ENCODE data around the gene TDRD10. TPM values are rescaled to one million over a fixed set of nuclear protein-coding genes. Genes with fewer than 3 reads are reported as not detected.
"Not testable (repeated sequence)": the region's sequence is repeated elsewhere in the genome, so short reads cannot be mapped to it uniquely, and the experiment has no call there.

TDRD10 gene
- total RNA-seq, 1 donor from 2014 or later, result 4.3 TPM

DNA sequence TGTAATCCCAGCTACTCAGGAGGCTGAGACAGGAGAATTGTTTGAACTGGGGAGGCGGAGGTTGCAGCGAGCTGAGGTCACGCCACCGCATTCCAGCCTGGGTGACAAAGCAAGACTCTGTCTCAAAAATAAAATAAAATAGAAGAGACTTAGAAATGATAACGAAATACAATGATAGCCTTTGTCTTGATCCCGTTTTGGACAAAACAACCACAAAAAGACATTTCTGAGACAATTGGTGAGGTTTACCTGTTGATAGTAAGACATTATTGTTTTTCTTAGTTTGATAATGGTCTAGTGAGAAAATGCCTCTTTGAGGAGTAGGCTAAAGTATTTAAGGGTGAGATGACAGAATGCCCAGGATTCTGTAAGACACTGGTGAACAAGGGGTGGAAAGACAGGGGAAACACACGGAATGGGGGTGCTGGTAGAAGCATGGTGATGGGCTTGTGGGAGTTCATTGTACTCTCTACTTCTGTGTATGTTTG, 12.1 kb downstream of the TDRD10 start:
- no peak for DNase-seq (ENCODE audit: extremely low read depth, low read depth, low spot score)

DNA sequence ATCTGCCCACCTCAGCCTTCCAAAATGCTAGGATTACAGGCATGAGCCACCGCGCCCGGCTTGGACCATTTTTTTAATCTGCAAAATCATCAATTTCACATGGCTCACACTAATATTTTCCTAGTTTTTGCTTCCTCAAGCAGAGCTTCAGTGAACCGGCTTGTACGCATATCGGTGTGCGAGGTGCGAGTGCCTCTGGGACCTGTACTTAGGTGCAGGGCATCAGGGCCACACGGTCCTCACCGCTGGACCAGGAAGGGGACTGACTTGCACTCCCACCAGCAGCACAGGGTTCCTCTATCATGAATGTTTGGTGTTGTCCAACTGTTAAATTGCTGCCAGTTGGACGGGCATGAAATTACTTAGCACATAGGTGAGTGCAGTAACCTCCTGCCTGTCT, 15.6 kb downstream of the TDRD10 start:
- no peak for DNase-seq (ENCODE audit: extremely low read depth, low read depth, low spot score)

DNA sequence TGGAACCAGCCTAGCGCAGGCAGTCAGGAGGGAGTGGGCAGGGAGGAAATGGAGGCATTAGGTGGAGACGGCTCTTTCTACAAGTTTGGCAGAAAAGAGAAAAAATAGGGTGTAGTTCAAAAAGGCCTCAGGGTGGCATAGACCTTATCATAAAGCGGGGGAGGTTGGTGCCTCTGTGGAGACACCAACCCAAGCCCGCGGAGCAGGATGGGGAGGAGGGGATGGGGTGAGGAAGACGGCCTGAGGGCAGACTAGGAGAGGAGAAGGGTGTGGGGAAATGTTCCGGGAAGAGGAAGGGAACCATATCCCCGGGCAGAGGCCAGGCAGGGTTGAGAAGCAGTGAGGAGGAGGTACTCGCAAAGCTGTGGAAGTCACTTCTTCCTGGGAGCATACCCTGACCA, 17.6 kb downstream of the TDRD10 start:
- DNase-seq (ENCODE audit: extremely low read depth, low read depth, low spot score), result no peak

DNA sequence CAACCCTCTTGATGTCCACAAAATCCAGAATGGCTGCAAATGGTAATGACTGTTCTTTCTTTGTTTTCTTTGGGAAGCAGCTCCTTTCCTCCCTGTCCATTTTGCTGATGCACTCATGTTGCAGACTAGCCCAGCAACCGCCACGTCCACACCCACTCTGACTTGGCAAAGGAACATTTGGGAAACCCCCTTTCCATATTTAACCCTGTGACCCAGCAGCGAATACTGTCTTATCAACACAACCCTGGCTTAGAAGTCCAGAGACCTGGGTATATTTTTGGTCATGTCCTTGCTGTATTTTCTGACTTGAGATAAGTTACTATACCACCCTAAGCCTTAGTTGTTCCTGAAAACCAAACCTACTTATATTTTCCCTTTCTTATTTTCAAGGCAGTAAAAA, 18.3 kb downstream of the TDRD10 start:
- no peak for DNase-seq (ENCODE audit: extremely low read depth, low read depth, low spot score)

DNA sequence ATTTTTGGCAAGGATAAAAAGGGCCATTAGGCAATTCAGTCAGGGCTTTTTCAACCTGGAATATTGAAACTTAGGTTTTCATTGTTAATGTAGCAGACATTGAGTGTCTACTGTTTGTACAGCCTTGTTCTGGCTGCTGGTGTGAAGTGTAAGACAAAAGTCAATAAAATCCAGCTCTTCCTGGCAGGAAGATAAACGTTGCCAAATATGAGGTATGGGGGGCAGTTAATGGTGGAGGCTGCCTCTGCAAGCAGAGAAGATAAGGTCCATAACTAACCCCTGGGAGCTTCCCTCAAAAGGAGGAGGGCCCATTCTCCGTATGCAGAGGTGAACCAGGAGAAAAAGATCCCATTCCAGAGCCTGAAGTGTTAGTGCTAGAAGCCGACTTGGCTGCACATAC, 19.7 kb downstream of the TDRD10 start:
- DNase-seq (ENCODE audit: extremely low read depth, low read depth, low spot score), result no peak

DNA sequence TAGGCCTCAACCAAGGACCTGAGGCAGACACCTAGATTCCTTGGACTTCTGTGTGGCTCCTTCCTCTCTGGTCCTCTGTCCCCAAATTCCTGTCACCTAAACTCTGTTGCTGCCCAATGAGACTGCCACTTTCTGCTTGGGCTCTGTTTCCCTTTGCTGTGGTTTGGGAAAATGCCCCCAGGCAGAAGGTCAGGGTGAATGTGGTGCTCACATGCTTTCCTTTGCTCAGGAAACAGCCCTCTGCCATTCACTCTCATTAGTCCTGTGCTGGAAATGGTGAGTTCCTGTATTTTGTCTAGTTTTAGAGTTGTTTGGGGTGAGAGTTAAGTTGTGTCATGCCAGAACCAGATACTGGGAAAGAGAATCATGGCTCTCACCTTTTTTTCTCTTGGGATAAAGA, 22.9 kb downstream of the TDRD10 start:
- no peak for DNase-seq (ENCODE audit: extremely low read depth, low read depth, low spot score)

DNA sequence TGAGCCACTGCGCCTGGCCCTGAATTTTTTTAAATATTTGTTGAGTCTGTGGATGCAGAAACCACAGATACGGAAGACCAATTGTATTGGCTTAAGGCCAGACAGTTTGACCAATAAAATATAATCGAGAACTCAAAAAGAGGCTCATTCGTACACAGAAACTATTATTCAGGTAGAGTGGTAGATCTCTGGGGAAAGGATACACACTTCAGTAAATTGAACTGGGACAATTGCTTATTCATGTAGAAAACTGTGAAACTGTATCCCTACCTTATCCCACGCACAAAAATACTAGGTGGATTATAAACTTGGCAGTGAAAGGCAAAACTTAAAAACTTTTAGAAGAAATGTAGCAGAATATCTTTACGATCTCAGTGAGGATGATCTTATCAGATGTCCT, 25.2 kb downstream of the TDRD10 start:
- DNase-seq (ENCODE audit: extremely low read depth, low read depth, low spot score), result no peak

DNA sequence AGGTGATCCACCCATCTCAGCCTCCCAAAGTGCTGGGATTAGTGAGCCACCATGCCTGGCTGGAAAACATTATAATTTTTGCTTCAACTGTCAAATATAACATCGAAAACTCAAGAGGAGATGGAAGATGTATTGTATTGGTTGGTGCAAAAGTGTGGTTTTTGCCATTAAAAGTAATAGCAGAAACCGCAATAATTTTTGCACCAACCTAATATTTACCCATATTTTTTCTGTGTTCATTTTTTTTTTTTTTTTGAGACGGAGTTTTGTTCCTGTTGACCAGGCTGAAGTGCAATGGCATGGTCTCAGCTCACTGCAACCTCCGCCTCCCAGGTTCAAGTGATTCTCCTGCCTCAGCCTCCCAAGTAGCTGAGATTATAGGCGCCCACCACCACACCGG, 27.3 kb downstream of the TDRD10 start:
- no peak for DNase-seq (ENCODE audit: extremely low read depth, low read depth, low spot score)

DNA sequence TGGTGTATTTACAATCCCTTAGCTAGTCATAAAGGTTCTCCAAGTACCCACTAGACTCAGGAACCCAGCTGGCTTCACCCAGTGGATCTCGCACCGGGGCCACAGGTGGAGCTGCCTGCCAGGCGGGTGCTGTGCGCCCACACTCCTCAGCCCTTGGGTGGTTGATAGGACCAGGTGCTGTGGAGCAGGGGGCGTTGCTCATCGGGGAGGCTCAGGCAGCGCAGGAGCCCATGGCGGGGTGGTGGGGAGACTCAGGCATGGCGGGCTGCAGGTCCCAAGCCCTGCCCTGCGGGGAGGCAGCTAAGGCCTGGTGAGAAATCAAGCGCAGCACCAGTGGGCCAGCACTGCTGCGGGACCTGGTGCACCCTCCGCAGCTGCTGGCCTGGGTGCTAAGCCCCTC, 29.9 kb downstream of the TDRD10 start:
- not testable (repeated sequence) for DNase-seq (ENCODE audit: extremely low read depth, low read depth, low spot score)

DNA sequence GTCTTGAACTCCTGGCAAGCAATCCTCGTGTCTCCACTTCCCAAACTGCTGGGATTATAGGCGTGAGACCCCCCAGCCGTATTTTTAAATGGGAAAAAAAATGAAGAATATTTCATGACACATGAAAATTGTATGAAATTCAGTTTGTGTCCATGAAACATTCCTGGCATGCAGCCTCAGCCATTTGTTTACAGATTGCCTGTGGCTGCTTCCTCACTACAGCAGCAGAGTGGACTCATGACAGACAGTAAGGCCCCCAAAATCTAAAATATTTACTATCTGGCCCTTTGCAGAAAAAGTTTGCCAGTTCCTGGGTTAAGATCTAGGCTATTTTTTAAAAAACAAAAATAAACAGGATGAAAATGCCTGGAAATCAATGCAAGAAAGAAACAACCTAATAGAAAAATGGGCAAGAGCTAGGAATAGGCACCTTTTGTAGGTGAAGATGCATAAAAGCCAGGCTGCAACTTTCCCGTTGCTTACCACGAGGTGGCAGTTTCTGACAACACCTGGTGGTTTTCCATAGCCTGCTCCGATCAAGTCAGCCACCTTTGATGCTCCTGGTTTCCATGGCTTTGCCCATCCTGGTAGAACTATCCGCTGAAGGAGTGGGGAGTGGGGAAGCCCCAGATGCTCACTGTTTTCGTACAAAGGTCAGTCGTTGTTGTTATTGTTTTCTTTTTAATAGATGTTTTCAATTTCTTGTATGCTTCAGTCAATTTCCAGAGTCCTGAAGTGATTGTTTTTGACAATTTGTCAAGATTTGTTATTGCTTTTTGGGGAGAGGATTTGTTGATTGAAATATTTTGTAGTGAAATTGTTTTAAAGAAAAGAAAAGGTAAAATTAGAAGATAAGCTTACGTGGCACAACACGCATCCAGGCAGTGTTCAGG, 32.2 kb downstream of the TDRD10 start:
- DNase-seq (ENCODE audit: extremely low read depth, low read depth, low spot score), result no peak

DNA sequence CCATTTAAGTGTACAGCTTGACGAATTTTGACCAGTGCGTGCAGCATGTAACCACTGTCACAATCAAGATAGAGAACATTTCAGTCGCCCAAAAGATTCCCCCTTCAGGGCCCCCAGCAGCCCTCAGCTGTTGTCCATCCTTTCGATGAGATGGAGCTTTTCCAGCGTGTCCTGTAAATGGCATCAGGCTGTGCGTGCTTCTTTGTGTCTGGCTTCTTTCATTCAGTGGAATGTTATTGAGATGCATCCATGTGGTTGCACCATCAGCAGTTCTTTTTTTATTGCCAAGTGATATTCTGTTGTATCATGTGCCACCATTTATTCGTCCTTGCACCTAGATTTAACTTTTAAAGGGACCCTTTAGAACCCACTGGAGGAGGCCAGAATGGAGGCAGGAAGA, 34.6 kb downstream of the TDRD10 start:
- no peak for DNase-seq (ENCODE audit: extremely low read depth, low read depth, low spot score)

DNA sequence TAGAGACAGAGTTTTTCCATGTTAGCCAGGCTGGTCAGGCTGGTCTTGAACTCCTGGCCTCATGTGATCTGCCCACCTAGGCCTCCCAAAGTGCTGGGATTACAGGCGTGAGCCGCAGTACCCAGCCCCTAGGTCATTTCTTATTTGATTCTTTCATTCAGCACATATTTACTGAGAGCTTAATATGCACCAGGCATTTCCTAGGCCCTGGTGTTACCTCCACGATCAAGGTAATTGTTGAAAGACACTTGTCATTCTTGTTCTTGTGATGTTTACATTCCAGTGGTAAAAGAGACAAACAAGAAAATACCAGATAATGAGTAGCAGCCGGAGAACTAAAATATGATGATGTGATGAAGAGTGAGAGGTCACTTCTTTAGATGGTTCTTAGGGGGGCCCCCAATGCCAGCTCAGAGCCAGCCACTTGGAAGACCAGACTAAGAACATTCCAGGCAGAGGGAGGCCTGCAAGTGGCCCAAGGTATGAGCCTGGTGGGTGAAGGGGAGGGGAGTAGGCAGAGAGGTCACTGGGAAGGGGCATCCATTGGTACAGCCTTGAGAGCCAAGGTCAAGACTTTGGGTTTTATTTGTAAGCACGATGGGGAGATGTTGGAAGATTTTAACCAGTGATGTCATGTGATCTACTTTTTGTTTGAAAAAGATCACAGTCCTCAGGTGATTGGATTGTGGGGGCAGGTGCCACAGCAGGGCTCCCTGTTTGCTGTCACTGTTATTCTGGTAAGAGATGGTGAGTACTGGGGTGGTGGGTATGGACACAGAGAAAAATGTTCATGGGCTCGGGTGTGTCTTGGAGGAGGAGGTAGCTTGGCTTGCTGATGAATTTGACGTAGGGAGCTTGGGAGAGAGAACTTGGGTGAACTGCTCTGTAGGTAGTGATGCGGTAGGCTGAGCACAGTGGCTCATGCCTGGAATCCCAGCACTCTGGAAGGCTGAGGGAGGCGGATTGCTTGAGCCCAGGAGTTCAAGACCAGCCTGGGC, 37.8 kb downstream of the TDRD10 start:
- no peak for DNase-seq (ENCODE audit: extremely low read depth, low read depth, low spot score)

DNA sequence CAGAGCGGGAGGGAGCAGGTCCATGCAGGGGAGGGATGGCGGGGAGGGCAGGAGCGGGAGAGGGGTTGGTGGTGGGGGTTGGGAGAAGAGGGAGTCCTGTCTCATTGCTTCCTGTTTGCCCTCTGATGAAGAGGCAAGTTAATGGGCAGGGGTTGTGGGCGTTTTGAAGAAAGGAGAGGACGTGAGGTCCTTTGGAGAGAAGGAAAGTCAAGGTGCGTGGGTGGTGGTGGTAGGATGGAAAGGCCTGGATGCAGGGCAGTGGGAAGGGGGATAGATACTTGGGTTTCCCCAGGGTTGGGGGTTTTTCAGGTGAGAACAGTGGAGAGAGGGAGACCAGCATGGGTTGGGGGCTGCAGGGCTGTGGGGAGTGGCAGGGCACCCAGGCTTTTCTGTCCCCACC, 39.2 kb downstream of the TDRD10 start:
- DNase-seq (ENCODE audit: extremely low read depth, low read depth, low spot score), result no peak

DNA sequence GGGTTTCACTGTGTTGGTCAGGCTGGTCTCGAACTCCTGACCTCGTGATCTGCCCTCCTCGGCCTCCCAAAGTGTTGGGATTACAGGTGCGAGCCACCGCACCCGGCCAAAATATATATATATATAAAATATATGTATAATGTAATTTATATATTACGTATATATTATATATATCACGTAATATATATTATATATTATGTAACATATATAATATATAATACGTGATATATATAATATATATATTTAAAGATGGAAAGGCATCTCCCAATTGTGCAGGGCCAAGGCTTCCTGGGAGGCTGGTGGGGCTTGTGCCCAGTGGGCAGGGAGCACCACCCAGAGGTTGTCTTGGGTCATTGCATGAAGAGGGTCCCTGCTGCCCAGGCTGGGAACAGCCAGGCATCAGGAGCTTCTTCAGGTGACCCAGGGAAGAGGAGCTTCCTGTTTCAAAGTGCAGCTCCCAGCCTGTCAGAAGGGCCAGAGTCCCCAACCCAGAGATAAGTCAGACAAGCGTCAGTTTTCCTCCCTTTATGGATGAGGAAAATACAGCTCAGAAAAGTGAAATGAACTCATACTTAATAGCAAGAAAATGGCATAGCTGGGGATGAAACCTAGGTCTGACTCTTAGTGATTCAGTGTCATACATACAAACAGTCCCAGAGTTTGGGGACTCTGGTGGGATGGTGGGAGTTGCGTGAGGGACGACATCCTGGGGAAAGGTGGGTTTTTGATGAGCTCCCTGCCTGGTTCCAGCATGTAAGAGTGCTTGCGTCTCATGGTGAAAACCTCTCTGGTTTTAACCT, 44.4 kb downstream of the TDRD10 start:
- no peak for DNase-seq (ENCODE audit: extremely low read depth, low read depth, low spot score)

DNA sequence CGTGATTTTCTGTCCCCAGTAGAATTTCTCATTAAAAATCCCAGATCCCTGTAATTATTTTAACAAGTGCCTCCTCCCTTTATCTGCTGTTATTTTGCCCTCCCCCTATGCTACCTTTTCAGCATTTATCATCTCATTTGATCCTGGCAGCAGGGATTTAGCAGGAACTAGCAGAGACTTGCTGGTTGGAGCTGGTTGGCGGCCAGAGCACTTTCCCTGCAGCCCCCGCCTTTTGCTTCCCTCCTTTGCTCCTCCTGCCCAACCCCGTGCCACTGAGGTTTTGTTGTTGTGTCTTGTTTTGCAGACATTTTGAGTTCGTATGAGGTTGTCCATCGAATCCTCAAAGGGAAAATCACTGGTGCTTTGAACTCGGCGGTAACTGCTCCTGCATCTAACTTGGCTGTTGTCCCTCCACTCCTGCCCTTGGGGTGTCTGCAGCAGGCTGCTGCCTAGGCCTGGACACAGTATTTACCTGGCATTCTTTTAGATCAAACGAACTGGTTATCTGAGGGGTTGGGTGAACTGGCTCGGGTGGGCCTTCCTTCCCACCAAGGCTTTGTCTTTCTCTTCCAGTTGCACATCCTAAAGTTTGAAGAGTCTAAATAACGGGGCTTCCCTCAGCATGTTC, 45.2 kb downstream of the TDRD10 start:
- no peak for DNase-seq (ENCODE audit: extremely low read depth, low read depth, low spot score)

DNA sequence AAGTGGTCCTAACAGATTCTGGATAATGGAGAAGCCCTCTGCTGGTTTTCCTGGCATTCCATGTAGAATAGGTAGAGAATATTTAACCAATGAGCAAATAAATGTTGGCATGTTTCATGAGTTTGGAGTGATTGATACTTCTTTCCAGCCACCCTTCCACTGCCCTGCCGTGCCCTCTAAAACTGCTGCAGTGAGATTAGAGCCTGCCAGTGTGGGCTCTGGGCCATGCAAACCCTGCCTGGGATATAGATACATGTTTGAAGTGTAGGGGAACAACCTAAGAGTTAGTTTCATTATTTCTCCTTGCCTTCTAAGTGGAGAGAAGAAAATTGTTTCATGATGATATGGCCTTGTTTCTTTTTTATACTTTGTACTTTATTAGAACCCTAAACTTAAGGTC, 46.0 kb downstream of the TDRD10 start:
- DNase-seq (ENCODE audit: extremely low read depth, low read depth, low spot score), result no peak

DNA sequence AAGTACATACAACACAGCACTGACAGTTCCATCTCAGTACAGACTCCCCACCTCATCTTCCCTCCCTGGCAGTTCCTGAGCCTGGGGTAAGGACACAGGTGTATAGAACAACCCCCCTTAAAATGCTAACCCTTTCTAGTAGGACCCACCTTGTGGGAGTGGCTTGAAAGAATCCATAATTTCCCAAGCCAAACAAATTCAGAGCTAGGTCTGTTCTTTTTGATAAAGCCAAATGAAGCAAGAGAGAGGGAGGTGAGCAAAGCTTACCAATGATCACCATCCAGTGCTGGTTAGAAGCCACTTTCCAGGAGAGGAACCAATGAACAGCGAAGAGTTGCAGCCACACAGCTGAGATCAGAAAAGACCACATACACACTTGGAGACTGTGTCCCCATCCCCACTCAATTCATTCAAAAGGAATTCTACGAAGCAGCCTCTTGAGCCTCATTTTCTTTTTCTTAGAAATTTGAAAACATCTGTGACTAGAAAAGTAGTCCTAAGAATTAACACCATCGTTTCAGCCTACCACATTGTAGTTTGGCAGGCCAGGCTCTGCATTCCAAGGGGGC, 47.3 kb downstream of the TDRD10 start:
- no peak for DNase-seq (ENCODE audit: extremely low read depth, low read depth, low spot score)

DNA sequence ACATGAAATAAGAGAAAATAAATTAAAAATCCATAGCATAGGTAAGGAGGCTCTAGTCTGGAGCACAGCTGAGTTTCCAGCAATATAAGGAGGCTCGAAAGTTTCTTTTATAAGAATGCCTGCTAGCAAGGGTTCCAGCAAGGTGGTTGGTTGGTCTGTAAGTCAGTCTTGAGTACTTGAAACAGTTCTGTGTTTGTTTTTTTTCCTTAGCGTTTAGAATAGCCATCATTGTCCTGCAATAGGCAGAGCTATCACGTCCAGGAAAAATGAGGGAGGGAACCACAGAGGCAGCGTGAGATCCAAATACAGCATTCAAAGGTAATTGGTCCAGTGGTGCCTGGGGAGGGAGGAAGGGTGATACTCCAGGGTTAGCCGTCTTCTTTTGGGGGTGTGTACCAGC, 48.1 kb downstream of the TDRD10 start:
- DNase-seq (ENCODE audit: extremely low read depth, low read depth, low spot score), result no peak

DNA sequence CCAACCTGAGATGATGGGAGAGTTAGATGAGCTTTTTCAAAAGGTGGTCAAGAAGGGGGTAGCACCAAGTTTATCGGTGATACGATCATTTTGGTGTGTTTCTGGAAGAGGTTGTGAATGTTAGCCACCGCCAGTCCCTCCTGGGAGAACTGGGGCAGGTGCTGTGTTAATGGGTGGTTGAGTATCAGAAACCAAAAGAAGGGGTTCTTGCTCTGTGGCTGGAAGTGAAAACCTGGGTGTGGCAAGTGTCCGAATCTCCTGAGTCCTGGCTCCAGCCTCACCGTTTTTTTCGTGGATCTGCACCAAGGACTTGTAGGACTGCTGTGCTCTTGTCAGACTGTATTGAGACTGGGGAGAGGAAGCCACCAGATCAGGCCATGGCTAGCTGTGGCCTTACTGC, 48.6 kb downstream of the TDRD10 start:
- no peak for DNase-seq (ENCODE audit: extremely low read depth, low read depth, low spot score)

DNA sequence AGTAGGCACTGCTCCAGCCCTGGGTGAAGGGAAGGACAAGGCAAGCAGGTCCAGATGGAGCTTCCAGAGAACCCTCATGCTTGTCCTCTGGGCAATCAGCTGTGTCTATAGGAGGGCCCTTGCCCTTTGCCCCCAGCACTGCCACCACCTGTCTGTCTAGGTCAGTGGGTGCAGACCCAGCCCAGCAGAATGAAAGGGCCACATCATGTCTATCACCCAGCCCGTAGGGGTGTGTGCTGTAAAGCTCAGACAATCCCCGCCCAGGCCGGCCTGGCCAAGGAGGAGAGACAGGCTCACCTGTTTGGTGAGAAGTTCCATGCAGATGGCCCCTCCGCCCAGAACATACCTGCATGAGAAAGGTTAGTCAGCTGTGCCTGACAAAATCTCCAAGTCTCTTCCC, 49.5 kb downstream of the TDRD10 start:
- DNase-seq (ENCODE audit: extremely low read depth, low read depth, low spot score), result no peak
